Fibroblast of skin of left biceps (primary cell): Measurements from ENCODE around the gene TLR6.
"Not testable (repeated sequence)": the region's sequence is repeated elsewhere in the genome, so short reads cannot be mapped to it uniquely, and the experiment has no call there.

Experiments
- DNase-seq, 2 experiments: peaks; one replicate each; pipeline ENCODE4 v3.0.0-alpha.2; 2013; ENCODE audit warnings: low read depth in 2 of 2

Gene TLR6

GRCh38 chr4:38787693-38788092 is 68.9 kb downstream of the TLR6 start:
- no peak for DNase-seq

GRCh38 chr4:38785901-38786402 is 70.7 kb downstream of the TLR6 start:
- no peak for DNase-seq

GRCh38 chr4:38785041-38785790 is 71.4 kb downstream of the TLR6 start:
- no peak for DNase-seq

- no peak for DNase-seq
Observed at GRCh38 chr4:38784141-38784540, 72.5 kb downstream of the TLR6 start.

- DNase-seq = no peak
Observed at GRCh38 chr4:38783109-38783460, 73.5 kb downstream of the TLR6 start.

- DNase-seq = no peak
Observed at GRCh38 chr4:38782452-38783108, 74.0 kb downstream of the TLR6 start, which contains the start of gene TLR10. Gene TLR10, minus strand, starts transcription at chr4:38782990. Its CDS starts 7,400 bp downstream, at chr4:38775590.

- DNase-seq = no peak
Observed at GRCh38 chr4:38781854-38782261, 74.8 kb downstream of the TLR6 start.

- no peak for DNase-seq
Observed at GRCh38 chr4:38780833-38781484, 75.7 kb downstream of the TLR6 start.

GRCh38 chr4:38779790-38780189 is 76.8 kb downstream of the TLR6 start:
- DNase-seq = no peak

- DNase-seq = not testable (repeated sequence)
Observed at GRCh38 chr4:38777925-38778324, 78.7 kb downstream of the TLR6 start.

GRCh38 chr4:38775326-38775725 is 81.3 kb downstream of the TLR6 start:
- no peak for DNase-seq

- no peak for DNase-seq
Observed at GRCh38 chr4:38774181-38774955, 82.2 kb downstream of the TLR6 start.
